GM13977 (cell line): ENCODE results near the gene HECTD2.
"Not testable (repeated sequence)": the region's sequence is repeated elsewhere in the genome, so short reads cannot be mapped to it uniquely, and the experiment has no call there.

Source experiments
- DNase-seq: peaks from one replicate; pipeline ENCODE4 v3.0.0; 2012; ENCODE audit warnings: low spot score
- in situ Hi-C: fragments of 300-500 bp; cut with MboI; formaldehyde crosslinking; loops from one replicate; pipeline ENCODE4 v1.12.0; 2022; ENCODE audit warnings: low sequenced_read_pairs, low pct_unique_long_range_greater_than_20kb, mixed read lengths, inconsistent platforms; ENCODE audit not compliant: unreplicated experiment
- TF ChIP-seq, protein P1 (sequence below): IDR thresholded peaks from 2 replicates; pipeline ENCODE4 v1.5.1; 2012; ENCODE audit warnings: mild to moderate bottlenecking, control low read depth; ENCODE audit not compliant: insufficient read depth; ENCODE audit errors: extremely low read depth, missing control alignments

HECTD2 gene

DNA sequence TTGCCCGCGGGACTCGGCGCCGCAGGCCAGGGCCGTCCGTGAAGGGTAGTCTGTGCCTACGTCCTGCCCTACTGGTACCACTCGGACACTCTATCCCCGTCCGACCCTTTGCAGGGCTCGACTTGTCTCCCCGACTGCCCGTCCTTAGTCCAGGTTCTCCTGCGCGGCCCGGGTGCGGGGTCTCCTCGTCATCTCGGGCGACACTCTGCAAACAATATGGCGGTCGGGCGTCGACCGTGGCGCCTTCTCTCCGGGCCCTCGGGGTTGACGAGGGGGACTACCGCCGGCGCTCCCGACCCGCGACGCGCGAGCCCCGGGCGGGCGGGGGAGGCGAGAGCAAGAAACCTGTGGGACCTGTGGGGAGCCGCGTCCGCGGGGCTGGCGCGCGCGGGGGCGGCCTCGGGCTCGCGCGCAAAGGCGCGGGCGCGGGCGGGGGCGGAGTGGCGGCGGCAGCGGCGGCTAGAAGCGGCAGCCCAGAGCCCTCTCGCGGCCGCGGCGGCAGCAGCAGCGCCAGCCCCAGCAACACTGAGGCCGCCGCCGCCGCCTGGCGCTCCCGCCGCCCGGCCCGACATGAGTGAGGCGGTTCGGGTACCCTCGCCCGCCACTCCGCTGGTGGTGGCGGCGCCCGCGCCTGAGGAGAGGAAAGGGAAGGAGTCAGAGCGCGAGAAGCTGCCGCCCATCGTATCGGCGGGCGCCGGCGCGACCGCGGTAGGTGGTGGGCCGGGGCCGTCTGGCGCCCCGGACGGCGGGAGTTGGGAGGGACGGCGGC is at the start of gene HECTD2:
TSS of gene HECTD2 (plus strand) at position 476 of the 769 bp plus-strand sequence. CDS start at position 571, 95 bp downstream.
- TF ChIP-seq, protein P1, sequence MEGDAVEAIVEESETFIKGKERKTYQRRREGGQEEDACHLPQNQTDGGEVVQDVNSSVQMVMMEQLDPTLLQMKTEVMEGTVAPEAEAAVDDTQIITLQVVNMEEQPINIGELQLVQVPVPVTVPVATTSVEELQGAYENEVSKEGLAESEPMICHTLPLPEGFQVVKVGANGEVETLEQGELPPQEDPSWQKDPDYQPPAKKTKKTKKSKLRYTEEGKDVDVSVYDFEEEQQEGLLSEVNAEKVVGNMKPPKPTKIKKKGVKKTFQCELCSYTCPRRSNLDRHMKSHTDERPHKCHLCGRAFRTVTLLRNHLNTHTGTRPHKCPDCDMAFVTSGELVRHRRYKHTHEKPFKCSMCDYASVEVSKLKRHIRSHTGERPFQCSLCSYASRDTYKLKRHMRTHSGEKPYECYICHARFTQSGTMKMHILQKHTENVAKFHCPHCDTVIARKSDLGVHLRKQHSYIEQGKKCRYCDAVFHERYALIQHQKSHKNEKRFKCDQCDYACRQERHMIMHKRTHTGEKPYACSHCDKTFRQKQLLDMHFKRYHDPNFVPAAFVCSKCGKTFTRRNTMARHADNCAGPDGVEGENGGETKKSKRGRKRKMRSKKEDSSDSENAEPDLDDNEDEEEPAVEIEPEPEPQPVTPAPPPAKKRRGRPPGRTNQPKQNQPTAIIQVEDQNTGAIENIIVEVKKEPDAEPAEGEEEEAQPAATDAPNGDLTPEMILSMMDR: peak; percentile 86
- DNase-seq: peak; percentile 91
- in situ Hi-C loops: no loop called here

DNA sequence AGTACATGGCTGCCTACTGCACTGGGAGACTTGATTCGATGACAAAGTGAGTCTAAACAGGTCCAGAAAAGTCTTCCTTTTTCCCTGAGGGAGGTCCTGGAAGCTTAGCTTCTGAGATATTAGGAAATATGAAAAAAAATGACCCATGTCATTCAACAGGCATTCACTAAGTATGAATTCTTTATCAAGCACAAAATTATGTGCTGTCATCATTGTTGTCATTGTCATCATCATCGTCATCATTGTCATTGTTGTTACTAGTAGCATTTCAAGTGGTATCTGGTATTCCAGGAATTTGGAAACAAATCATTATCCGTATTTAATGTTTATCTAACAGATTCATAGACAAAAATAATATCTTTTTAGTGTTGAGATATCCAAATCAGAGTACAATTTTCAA is 49.7 kb upstream of the HECTD2 start:
- DNase-seq: no peak
- TF ChIP-seq, protein P1: no peak
- in situ Hi-C loops: no loop called here

GRCh38 chr10:91365519-91365918 is 44.6 kb upstream of the HECTD2 start:
- in situ Hi-C loops, DNase-seq: not testable (repeated sequence)

GRCh38 chr10:91366704-91367103 is 43.4 kb upstream of the HECTD2 start:
- in situ Hi-C loops: no loop called here
- TF ChIP-seq, protein P1: no peak
- no peak for DNase-seq

GRCh38 chr10:91367127-91367531 is 43.0 kb upstream of the HECTD2 start:
- no peak for DNase-seq
- in situ Hi-C loops: no loop called here
- TF ChIP-seq, protein P1: no peak

DNA sequence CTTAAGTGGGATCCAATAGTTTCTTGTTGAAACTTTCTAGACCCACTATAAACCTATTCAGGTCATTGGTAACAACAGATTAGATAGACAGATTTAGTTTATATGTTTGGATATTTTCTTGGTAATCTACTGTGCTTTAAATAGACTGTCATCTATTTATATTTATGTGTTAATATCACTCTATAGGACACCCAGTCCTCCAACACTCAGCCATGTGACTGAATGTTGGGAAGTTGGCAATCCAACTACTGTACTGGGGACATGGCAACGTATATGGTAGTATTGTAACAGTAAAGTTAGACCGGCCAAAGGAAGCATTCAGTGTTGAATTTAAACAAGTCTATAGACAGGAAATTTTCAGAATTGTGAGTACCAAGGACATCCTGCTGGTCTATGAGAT is 42.6 kb upstream of the HECTD2 start:
- in situ Hi-C loops: no loop called here
- no peak for DNase-seq
- TF ChIP-seq, protein P1: no peak

GRCh38 chr10:91369978-91370589 is 40.1 kb upstream of the HECTD2 start:
- peak; percentile 19 for DNase-seq
- in situ Hi-C loops: not testable (repeated sequence)
- TF ChIP-seq, protein P1: peak; percentile 35
